ENCODE measurements around the gene TMEM87A.
"Not testable (repeated sequence)": the region's sequence is repeated elsewhere in the genome, so short reads cannot be mapped to it uniquely, and the experiment has no call there.

TMEM87A gene

GRCh38 chr15:42270551-42270950 is 2.7 kb downstream of the TMEM87A start:
- no peak for DNase-seq (ENCODE audit: low spot score)

DNA sequence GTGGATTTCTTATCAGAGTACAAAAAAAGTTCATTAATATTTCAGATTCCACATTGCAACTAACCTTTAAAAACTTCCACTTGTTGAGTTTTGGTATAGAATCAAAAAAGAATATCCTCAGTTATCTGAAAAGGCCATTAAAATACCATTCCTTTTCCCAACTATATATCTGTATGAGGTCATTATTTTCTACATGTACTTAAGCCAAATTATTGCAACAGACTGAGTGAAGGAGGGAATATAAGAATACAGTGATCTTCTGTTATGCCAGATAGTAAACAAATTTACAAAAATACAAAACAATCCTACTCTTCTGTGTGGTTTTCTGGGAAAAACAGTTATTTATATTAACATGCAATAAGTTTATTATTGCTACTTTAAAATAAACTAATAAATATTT is 5.9 kb downstream of the TMEM87A start:
- no peak for DNase-seq (ENCODE audit: low spot score)

GRCh38 chr15:42264795-42265194 is 8.4 kb downstream of the TMEM87A start:
- DNase-seq (ENCODE audit: low spot score) = no peak

DNA sequence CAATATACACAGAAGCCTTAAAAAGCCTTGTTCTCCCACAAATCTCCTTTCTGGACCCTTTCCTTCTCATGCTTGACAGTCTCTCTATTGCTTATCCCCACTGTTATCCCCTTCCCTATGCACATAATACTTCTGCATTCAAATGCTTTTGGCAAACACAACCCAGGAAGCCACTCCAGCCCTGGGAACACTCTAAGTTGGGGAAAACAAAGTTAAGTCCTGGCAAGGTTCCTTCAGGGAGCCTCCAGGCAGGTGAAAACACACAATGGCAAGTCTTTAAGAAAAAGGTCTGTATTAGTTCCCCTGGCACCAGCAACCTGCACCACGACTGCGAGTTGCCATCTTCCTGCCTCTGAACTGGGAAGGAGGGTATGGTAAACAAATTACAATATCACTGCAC is 19.9 kb downstream of the TMEM87A start:
- no peak for DNase-seq (ENCODE audit: low spot score)

- no peak for DNase-seq (ENCODE audit: low spot score)
These were observed 32.4 kb downstream of the TMEM87A start for GRCh38 chr15:42240823-42241222.

- no peak for DNase-seq (ENCODE audit: low spot score)
These were observed 33.6 kb downstream of the TMEM87A start for GRCh38 chr15:42239528-42240182.

DNA sequence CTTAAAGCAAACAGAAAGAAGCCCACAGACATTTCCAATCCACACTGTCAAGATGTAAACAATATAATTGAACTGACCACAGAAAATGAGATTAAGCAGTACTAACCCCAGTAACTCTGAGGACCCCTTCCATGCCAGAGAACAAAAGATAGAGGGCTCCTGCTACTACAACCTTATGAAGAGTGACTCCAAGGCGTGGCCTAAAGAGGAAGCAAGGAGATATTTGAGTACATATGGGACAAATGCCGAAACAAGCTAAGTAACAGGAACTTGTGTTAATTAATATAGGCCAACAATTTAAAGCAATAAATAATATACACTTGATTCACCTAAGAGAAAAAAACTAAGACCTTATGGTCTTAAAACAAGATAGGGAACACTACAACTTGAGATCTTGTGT is 40.1 kb downstream of the TMEM87A start:
- DNase-seq (ENCODE audit: low spot score) = no peak

- no peak for DNase-seq (ENCODE audit: low spot score)
These were observed 40.6 kb downstream of the TMEM87A start for GRCh38 chr15:42232606-42233005.

DNA sequence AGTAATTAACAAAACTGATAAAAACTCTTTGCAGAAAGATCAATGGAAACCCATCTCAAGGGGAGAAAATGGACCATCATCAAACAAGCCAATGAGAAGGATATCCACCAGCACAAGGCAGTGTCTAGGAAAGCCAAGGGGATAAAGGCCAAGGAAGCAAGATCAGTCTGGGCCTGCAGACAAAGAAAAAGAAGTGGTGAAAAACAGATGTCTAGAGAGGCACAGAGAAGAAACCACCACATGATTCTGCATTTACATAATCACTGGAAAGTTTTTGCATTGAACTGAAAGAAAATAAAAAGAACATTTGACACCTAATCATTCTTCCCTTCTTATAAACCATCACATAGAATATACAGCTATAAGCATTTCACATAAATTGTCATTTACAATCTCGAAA is 42.1 kb downstream of the TMEM87A start:
- DNase-seq (ENCODE audit: low spot score) = no peak

- DNase-seq (ENCODE audit: low spot score) = not testable (repeated sequence)
These were observed 44.3 kb downstream of the TMEM87A start for GRCh38 chr15:42228981-42229380.

- DNase-seq (ENCODE audit: low spot score) = no peak
These were observed 45.2 kb downstream of the TMEM87A start for GRCh38 chr15:42228036-42228435.

GRCh38 chr15:42226648-42227047 is 46.6 kb downstream of the TMEM87A start:
- DNase-seq (ENCODE audit: low spot score) = no peak

DNA sequence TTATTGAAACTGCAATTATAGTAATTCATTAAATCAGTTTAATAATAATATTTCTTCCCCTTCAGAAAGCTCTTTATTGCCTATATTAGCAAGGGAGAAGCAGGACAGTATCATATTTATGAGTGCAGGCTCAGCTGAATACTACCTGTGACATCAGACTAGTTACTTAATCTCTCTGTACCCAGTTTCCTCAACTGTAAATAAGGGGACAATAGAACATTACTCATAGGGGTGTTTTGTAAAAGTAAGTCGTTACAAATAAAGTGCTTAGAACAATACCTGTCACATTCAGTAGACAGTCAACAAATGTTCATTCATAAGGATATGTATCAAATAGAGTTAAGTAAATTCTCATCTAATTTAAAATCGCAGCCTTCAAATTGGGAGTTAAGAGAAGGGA is 53.0 kb downstream of the TMEM87A start:
- DNase-seq (ENCODE audit: low spot score) = no peak

DNA sequence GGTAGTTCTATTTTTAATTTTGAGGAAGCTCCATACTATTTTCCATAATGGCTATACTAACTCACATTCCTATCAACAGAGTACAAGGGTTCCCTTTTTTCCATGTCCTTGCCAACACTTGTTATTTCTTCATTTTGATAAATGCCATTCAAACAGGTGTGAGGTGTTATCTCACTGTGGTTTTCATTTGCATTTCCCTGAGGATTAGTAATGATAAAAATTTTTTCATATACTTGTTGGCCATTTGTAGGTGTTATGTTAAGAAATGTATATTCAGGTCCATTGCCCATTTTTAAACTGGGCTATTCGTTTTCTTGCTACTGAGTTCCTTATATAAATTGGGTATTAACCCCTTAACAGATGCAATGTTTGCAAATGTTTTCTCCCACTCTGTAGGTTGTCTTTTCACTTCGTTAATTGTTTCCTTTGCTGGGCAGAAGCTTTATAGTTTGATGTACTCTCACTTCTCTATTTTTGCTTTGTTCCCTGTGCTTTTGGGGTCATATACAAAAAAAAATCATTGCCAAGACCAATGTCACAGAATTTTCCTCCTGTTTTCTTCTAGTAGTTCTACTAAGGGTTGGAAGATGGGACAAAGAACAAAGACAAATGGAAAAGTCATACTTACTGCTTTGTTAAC is 54.2 kb downstream of the TMEM87A start:
- no peak for DNase-seq (ENCODE audit: low spot score)

GRCh38 chr15:42217568-42217967 is 55.7 kb downstream of the TMEM87A start:
- no peak for DNase-seq (ENCODE audit: low spot score)

DNA sequence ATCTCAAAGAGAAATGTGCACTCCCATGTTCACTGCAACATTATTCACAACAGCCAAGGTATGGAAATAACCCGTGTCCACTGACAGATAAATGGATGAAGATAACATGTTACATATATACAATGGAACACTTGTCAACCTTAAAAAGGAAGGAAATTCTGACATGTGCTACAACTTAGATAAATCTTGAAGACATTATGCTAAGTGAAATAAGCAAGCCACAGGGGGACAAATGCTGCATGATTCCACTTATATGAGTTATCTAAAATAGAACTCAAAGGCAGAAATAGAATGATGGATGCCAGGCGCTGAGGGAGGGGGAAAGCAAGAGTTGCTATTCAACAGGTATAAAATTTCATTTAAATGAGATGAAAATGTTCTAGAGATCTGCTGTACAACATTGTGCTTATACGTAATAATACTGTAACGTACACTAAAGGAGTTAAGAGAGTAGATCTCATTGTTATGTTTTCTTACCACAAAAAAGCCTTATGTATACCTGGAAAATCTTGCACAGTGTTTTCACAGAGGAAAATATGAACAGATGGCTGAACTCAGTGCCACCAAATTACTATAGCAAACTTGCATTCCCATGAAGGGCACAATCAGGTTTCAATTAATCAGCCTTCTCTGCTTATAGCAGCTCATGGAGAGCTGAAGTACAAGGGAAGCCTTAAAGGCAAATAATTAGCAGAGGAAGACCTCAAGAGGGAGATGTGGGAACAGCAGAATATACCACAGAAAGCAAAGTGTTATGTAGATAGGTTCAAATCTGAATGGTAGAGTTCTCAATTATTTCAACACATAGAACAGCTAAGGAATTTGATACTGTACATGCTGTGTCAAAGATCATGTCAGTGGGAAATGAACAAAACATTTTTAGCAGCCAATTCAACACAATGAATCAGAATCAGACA is 57.1 kb downstream of the TMEM87A start:
- DNase-seq (ENCODE audit: low spot score) = peak; percentile 33

GRCh38 chr15:42214600-42214999 is 58.6 kb downstream of the TMEM87A start:
- no peak for DNase-seq (ENCODE audit: low spot score)

- DNase-seq (ENCODE audit: low spot score) = no peak
These were observed 59.7 kb downstream of the TMEM87A start for GRCh38 chr15:42213511-42213910.

DNA sequence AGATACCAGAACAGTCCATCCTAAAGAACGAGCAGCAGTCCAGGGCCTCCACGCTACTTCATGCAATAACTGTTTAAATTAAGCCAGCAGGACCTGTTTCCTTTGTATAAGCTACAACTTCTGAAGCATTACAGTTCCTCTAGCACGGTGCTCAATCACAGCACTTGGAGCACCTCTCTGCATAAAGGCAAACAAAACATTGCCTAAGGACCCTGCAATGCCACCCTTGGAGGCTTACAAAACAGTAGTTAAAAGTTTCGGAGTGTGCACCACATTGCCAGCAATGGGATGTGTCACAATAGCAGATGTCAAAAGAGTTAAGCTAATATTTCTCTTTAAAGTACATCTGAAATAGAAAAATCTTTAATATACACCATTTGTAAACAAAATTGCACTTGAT is 62.5 kb downstream of the TMEM87A start:
- no peak for DNase-seq (ENCODE audit: low spot score)

GRCh38 chr15:42207674-42208579 is 65.3 kb downstream of the TMEM87A start, which contains the start of gene VPS39:
Gene VPS39, minus strand, starts transcription at chr15:42208304. Its CDS starts 151 bp downstream, at chr15:42208153.
- DNase-seq (ENCODE audit: low spot score) = peak; percentile 92

DNA sequence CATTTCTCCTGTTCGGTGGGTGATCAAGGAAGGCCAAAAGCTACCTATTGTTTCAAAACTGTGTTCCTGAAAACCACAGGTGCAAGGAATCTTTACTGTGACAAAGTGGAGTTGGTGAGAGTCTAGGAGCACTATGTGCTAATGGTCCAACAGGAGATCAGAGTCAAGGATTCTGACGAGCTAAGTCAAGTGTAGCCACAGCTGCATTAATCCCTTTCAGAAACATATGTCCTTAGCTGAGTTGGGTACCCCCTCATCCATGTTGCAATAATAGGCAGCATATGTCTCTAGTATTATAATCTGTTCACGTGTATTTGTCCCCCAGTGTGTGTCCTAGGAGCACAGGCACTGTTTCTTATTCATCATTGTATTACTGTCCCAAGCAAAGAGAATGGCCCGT is 66.8 kb downstream of the TMEM87A start:
- DNase-seq (ENCODE audit: low spot score) = no peak

- no peak for DNase-seq (ENCODE audit: low spot score)
These were observed 69.3 kb downstream of the TMEM87A start for GRCh38 chr15:42203891-42204290.

Data from RKO (cell line).